WERI-Rb-1 (cell line): ENCODE measurements around the gene ROPN1.

Source experiments
- DNase-seq: peaks from one replicate; pipeline ENCODE4 v3.0.0-alpha.2; 2020
- H3K27ac ChIP-seq: fragments of 250-450 bp; sonication (Bioruptor Pico); 2 replicates; pipeline ENCODE4 v1.5.1; 2020; ENCODE audit warnings: mild to moderate bottlenecking, moderate library complexity
- H3K27me3 ChIP-seq: fragments of 250-450 bp; sonication (Bioruptor Pico); 2 replicates; pipeline ENCODE4 v1.5.1; 2021; ENCODE audit warnings: mild to moderate bottlenecking, low read depth, moderate library complexity; ENCODE audit not compliant: insufficient read depth, severe bottlenecking
- H3K36me3 ChIP-seq: fragments of 250-450 bp; sonication (Bioruptor Pico); 2 replicates; pipeline ENCODE4 v1.5.1; 2020; ENCODE audit warnings: mild to moderate bottlenecking, moderate library complexity
- H3K4me3 ChIP-seq: 2 replicates; pipeline ENCODE4 v1.5.1; 2011; ENCODE audit warnings: low read depth, mild to moderate bottlenecking, control low read depth, low read length
- H3K9me3 ChIP-seq: fragments of 250-450 bp; sonication (Bioruptor Pico); 2 replicates; pipeline ENCODE4 v1.5.1; 2021; ENCODE audit warnings: mild to moderate bottlenecking, moderate library complexity; ENCODE audit not compliant: severe bottlenecking
- CTCF ChIP-seq: IDR thresholded peaks from 2 replicates; pipeline ENCODE4 v1.5.1; 2011; ENCODE audit warnings: low read depth, mild to moderate bottlenecking, control low read depth, inconsistent platforms, low read length

Gene ROPN1

DNA sequence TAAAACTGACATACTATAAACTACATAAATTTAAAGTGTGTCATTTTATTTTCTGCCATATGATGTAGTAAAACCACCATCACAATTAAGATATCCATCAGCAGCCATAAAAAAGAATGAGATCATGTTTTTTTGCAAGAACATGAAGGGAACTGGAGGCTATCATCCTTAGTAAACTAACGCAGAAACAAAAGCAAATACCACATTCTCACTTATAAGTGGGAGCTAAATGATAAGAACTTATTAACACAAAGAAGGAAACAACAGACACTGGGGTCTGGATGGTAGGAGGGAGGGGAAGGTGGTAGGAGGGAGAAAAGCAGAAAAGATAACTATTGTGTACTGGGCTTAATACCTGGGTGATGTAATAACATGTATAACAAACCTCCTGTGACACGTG is 55.5 kb downstream of the ROPN1 start:
- Histone ChIP-seq H3K27me3 (no peaks in the 10 kb centered on the region), H3K36me3 (no peaks in the 10 kb centered on the region; the same call in none of the 2 replicates), H3K4me3 (no peak overlapping the region), H3K27ac (no peak overlapping the region), H3K9me3 (no peaks in the 10 kb centered on the region)
- no peak for TF ChIP-seq CTCF
- DNase-seq: no peak

DNA sequence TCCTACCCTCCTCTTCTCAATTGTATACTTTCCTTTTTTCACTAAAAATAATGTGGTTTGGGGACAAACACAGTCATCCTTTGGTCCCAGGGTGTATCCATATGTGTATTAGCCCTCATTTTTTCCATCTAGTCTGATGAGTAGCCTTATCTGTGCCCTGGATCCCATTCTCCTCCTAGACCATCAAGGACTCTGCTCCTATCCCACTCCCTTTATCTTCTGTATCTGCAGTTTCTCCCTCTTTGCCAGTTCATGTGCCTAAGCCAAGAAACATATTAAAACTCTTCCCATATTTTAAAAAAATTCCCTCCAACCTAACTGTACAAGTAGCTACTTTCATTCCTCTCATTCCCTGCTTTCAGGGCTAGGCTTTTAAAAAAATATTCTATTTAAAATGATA is 56.1 kb downstream of the ROPN1 start:
- H3K4me3 ChIP-seq: no peak overlapping the region
- H3K9me3 ChIP-seq: no peaks in the 10 kb centered on the region
- TF ChIP-seq CTCF: no peak
- H3K27me3 ChIP-seq: no peaks in the 10 kb centered on the region
- DNase-seq: no peak
- peaks cover 3% of the 10 kb centered on the region for H3K36me3 ChIP-seq
- H3K27ac ChIP-seq: no peak overlapping the region

DNA sequence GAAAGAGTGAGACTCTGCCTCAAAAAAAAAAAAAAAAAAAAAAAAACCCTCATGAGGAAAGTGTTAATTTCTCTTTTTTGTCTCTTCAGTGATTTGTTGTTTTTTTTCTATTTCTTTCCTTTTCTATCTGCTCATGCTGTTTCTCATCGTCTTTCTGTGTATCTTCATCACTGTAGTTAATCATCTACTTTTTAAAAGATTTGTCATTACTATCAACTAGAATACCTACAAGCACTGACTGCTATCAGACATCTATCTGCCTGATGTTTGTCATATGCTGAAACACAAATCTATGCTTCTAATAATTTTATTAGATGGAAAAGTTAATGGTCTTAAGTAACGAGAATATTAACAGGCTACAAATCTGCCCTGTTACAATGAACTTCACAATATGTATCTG is 57.7 kb downstream of the ROPN1 start:
- Histone ChIP-seq H3K27ac (no peak overlapping the region), H3K9me3 (no peaks in the 10 kb centered on the region), H3K4me3 (no peak overlapping the region), H3K36me3 (peaks cover 9% of the 10 kb centered on the region), H3K27me3 (no peaks in the 10 kb centered on the region)
- TF ChIP-seq CTCF: no peak
- DNase-seq: no peak

DNA sequence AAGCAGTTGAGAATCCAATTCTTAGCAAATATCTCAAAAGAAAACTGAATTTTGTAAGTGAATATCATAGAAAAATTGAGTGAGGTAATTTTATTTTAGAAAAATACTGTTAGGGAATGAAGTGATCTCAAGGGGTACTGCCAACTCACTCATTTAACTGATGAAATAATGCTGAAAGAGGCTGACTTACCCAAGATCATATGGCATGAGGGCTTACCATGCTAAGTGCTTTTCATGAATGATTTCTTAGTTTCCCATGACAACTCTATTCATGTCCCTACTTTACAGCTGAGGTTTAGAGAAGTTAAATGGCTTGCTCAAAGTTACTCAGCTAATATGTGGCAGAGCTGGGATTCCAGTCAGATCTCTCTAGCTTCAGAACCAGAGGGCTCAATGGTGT is 61.5 kb downstream of the ROPN1 start:
- no peak for TF ChIP-seq CTCF
- peaks cover 11% of the 10 kb centered on the region for H3K36me3 ChIP-seq
- no peaks in the 10 kb centered on the region for H3K9me3 ChIP-seq

GRCh38 chr3:123929325-123929724 is 62.6 kb downstream of the ROPN1 start:
- TF ChIP-seq CTCF: no peak
- Histone ChIP-seq H3K36me3 (peaks cover 11% of the 10 kb centered on the region), H3K9me3 (no peaks in the 10 kb centered on the region), H3K27me3 (no peaks in the 10 kb centered on the region), H3K27ac (no peak overlapping the region), H3K4me3 (no peak overlapping the region)
- DNase-seq: no peak

More for the DNA sequence above, 61.5 kb downstream of the ROPN1 start:
- Histone ChIP-seq H3K27ac (no peak overlapping the region), H3K27me3 (no peaks in the 10 kb centered on the region), H3K4me3 (no peak overlapping the region)
- no peak for DNase-seq

DNA sequence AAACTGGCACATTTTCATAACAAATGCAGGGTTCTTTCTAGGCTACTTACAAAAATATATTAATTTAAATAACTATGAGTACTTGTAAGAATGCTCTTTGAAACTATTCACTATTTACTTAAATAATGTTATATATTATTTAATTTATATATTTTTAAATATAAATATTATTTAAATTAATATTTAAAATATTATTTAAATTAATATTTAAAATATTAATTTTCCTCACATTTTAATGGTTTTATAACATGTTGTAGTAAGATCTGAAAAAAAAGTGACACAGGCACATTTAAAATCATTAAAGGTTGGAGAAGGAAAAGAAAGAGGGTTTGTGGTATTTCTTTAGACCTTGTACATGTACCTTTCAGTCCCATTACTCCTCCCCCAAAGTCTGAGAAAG is 65.5 kb downstream of the ROPN1 start:
- Histone ChIP-seq H3K4me3 (no peak overlapping the region), H3K36me3 (peaks cover 14% of the 10 kb centered on the region), H3K9me3 (no peaks in the 10 kb centered on the region), H3K27me3 (no peaks in the 10 kb centered on the region), H3K27ac (no peak overlapping the region)
- DNase-seq: no peak
- no peak for TF ChIP-seq CTCF
